ENCODE data around the gene SPOCK2.
A peak's percentile ranks its signal among the peaks of the same experiment; 100 is the strongest.

Gene SPOCK2

GRCh38 chr10:72049472-72049871 lies 38.9 kb downstream of the SPOCK2 start:
- no peak for TF ChIP-seq FOXP2 (optimal IDR thresholded peaks at IDR 0.05; ENCODE audit: borderline replicate concordance, extremely low read depth, extremely low read length, insufficient read depth)

GRCh38 chr10:72048450-72049124 lies 39.8 kb downstream of the SPOCK2 start:
- TF ChIP-seq POLR2AphosphoS5 (IDR thresholded peaks at IDR 0.05; ENCODE audit: low read depth, low read length) (no peak), SIN3A (IDR thresholded peaks at IDR 0.05; ENCODE audit: borderline replicate concordance, insufficient read depth, low read length) (no peak), FOXP2 (optimal IDR thresholded peaks at IDR 0.05; ENCODE audit: borderline replicate concordance, extremely low read depth, extremely low read length, insufficient read depth) (peak; percentile 55)

DNA sequence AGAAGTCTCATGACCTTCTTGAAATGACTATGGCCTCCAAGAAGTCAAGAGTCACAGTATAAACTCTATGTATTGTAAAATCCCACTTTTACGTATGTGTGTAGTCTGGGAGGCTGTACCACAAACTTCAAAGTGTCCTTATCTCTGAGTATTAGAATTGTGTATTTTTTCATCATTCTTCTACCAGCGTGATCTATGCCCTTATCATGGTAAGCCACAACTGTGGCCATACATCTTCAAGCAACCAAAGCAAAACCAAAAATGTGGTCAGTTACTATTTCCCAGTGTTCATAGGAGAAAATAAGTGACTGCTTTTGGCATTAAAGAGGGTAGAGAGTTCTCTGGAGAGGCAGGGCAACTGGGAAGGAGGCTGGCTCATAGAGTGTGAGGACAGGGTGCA lies 42.8 kb downstream of the SPOCK2 start:
- TF ChIP-seq SIN3A (IDR thresholded peaks at IDR 0.05; ENCODE audit: borderline replicate concordance, insufficient read depth, low read length) = no peak
- no peak for TF ChIP-seq REST (IDR thresholded peaks at IDR 0.05; ENCODE audit: insufficient read depth in 1 of 2, low read depth in 2 of 2, low read length in 2 of 2)
- no peak for TF ChIP-seq TAF1 (IDR thresholded peaks at IDR 0.05; ENCODE audit: borderline replicate concordance, insufficient read depth, low read length)
- no peak for TF ChIP-seq POLR2AphosphoS5 (IDR thresholded peaks at IDR 0.05; ENCODE audit: low read depth, low read length)
- no peak for TF ChIP-seq FOXP2 (optimal IDR thresholded peaks at IDR 0.05; ENCODE audit: borderline replicate concordance, extremely low read depth, extremely low read length, insufficient read depth)

GRCh38 chr10:72044417-72045041 lies 43.8 kb downstream of the SPOCK2 start:
- TF ChIP-seq FOXP2 (optimal IDR thresholded peaks at IDR 0.05; ENCODE audit: borderline replicate concordance, extremely low read depth, extremely low read length, insufficient read depth) = peak; percentile 62
- no peak for TF ChIP-seq REST (IDR thresholded peaks at IDR 0.05; ENCODE audit: insufficient read depth in 1 of 2, low read depth in 2 of 2, low read length in 2 of 2)
- no peak for TF ChIP-seq SIN3A (IDR thresholded peaks at IDR 0.05; ENCODE audit: borderline replicate concordance, insufficient read depth, low read length)
- TF ChIP-seq TAF1 (IDR thresholded peaks at IDR 0.05; ENCODE audit: borderline replicate concordance, insufficient read depth, low read length) = no peak
- no peak for TF ChIP-seq POLR2AphosphoS5 (IDR thresholded peaks at IDR 0.05; ENCODE audit: low read depth, low read length)

DNA sequence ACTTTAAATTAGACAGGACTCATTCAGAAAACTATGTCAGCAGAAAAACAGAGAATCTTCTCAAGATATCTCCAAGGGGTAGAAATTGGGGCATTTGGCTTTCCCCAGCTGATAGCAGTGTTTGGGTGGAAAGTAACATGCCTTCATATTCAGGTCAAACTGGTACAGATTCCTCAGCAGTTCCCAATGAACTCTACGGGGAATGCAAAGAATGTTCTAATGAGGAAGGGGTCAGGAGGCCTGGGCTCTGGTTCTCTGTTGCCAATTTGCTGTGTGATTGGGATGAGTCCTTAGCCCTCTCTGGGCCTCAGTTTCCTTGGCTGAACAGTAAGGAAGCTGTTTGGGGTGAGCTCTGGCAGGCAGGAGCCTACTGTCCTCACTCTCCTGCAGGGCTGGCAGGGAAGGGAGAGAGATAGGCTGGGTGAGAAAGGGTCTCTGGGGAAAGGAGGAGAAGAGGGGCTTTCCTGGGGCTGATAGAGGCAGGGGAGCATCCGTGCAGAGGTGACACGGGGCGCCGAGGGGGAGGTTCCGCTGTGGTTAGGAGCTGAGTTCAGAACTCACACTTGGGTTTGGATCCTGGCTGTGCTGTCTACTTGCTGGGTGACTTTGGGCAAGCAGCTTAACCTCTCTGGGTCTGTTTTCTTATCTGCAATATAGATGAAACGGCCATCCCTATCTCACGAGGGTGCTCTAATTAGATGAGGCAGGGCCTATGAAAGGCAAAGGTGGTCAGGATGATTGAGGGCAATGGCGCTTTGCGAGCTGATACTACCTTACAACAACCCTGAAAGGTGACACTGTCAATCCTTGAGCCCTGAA lies 45.1 kb downstream of the SPOCK2 start:
- no peak for TF ChIP-seq REST (IDR thresholded peaks at IDR 0.05; ENCODE audit: insufficient read depth in 1 of 2, low read depth in 2 of 2, low read length in 2 of 2)
- TF ChIP-seq TAF1 (IDR thresholded peaks at IDR 0.05; ENCODE audit: borderline replicate concordance, insufficient read depth, low read length) = no peak
- no peak for TF ChIP-seq FOXP2 (optimal IDR thresholded peaks at IDR 0.05; ENCODE audit: borderline replicate concordance, extremely low read depth, extremely low read length, insufficient read depth)
- TF ChIP-seq POLR2AphosphoS5 (IDR thresholded peaks at IDR 0.05; ENCODE audit: low read depth, low read length) = no peak
- TF ChIP-seq SIN3A (IDR thresholded peaks at IDR 0.05; ENCODE audit: borderline replicate concordance, insufficient read depth, low read length) = no peak

All from PFSK-1 (cell line).